Hematopoietic multipotent progenitor cell treated with erythropoietin and hydrocortisone succinate and interleukin-3 and kit ligand, for 8 days (in vitro differentiated cells): ENCODE data around the gene VPS50.

Experiments used
- DNase-seq: peaks from one replicate; pipeline ENCODE4 v3.0.0-alpha.2; 2015

The VPS50 gene, protein sequence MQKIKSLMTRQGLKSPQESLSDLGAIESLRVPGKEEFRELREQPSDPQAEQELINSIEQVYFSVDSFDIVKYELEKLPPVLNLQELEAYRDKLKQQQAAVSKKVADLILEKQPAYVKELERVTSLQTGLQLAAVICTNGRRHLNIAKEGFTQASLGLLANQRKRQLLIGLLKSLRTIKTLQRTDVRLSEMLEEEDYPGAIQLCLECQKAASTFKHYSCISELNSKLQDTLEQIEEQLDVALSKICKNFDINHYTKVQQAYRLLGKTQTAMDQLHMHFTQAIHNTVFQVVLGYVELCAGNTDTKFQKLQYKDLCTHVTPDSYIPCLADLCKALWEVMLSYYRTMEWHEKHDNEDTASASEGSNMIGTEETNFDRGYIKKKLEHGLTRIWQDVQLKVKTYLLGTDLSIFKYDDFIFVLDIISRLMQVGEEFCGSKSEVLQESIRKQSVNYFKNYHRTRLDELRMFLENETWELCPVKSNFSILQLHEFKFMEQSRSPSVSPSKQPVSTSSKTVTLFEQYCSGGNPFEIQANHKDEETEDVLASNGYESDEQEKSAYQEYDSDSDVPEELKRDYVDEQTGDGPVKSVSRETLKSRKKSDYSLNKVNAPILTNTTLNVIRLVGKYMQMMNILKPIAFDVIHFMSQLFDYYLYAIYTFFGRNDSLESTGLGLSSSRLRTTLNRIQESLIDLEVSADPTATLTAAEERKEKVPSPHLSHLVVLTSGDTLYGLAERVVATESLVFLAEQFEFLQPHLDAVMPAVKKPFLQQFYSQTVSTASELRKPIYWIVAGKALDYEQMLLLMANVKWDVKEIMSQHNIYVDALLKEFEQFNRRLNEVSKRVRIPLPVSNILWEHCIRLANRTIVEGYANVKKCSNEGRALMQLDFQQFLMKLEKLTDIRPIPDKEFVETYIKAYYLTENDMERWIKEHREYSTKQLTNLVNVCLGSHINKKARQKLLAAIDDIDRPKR

DNA sequence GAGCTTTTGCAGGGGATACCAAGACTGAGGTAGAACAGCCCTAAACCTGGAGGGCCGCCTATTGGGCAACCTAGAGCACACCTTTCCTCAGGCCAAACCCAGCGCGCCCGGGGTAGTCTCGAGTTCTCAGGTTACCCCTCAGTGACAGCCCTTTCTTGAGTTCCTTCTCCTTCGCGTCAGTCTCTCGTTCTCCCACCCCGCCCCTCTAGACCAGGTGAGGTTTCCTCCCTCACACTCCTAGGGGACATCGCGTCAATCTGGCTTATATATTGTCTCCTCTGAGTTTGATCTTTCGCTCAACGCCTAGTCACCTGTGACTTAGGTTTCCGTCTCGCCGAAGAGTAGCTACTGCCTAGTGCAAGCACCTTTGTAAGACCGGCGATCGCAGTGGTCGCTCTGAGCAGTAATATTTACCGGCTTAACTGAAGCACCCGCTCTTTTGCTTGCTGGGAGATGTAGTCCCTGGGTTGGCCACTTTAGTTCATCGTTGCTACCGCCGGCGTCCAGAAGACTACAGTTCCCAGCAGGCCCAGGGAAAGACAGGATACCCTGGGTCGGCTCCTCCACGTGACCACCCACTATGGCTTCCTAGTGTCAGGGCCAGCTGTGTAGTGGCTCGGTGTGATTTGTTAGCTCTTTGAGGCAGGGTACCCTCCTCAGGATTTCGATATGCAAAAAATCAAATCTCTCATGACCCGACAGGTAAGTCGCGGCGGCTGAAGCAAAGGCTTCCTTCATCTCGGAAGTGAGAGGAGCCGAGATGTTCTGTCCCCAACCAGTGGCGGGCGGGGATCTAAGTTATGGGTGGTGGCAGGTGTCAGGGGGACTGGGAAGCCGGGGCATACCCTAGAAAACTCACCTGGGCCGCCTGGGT lies at the start of gene VPS50:
Gene VPS50, plus strand, starts transcription at position 568 of the 874 bp plus-strand sequence. Its CDS starts 102 bp downstream, at position 670.
- DNase-seq, result peak; percentile 97

DNA sequence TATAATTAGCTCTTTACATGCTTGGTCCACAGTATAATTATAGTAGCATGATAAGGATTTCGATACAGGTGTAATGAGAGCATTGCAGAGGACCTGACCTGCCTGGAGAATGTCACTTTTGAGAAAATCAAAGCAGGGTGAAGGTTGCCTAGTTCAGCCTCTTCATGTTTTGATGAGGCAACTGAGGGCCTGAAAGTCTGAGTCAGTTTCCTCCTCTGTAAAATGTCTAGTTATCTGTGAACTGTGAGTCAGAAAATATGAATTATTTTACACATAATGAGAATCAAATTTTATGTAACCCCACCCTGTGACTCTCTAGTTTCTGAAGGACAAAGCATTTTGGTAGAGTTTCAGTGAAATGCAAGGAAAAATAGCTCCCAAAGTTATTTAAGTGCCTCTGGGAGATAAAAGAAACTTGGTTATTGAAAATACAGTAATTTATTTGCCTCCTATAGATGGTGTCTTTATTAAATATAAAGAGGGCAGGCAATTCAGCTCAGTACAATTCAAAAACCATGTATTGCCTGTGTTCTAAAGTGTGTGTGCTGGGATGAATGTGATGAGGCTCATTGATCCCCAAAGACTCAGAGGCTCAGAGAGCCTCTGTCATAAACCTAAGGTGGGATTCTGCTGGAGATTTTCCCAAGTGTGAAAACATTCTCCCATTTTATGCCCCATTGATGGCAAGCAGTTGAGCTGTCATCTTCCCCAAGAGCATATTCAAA lies 46.7 kb upstream of the VPS50 start:
- DNase-seq, result no peak

DNA sequence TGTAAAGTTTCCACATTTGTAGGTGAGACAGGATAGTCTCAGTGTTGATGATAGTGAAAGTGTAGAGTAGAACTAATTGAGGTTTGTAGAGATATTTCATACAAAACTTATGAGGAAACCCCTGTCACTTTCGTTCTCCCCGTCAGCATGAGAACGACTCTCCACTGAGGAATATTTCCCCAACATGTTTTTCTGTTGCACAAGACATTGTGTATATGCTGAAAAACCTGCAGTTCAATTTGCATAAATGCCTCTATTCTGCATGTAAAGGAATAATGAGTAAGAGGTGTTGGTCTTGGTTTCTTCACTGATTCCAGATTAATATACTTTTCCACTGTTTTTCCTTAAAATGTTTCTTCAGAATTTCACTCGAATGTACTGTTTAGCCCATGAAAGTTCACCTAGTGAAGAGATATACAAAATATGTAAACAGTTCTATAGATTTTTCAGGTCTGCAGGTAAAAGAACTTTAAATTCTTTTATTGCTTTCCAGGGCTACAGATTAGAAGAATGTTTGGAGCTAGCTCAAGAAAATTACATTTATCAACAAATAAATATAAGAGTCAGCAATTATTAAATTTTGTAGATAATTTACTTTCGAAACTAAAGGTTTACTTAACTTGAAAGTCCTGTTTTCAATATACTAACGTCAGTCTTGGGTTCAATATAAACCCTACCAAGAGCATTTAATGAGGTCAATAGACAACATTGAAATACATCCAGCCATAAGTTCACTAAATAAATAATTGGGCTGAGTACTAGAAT lies 43.1 kb upstream of the VPS50 start:
- no peak for DNase-seq

DNA sequence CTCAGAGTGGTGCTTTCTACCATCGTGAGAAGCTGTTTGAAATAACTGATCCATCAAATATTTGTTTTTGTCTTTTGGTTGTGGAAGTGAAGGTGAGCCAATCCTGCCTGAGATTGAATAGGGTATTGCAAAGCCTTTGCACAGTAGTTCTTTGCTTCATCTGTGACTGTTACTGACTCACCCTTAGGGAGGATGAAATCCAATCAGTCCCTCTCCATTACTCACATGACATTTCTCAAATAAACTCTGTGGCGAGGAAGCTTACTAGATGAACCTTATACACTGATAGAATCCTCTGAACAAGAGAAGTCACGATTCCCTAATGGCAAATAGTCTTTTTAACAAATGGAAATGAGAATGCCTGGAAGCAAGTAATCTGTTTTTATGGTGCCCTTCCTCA lies 37.8 kb upstream of the VPS50 start:
- no peak for DNase-seq

DNA sequence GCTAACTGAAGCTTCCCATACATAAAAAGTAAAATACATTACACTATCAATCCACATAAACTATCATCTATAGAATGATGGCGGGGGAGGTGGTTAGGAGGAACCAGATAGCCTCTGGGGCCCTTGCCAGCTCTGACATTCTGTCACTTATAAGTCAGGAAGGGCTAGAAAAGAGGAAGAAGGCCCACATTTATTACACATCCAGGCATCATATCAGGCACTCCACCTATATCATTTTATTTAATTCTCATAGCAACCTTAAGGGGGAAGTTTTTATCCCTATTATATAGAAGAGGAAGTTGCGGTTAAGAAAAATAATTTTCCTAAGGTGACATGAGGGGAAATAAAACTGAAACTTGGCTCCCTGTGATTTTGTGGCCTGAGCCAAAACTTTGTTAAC lies 35.8 kb upstream of the VPS50 start:
- no peak for DNase-seq

DNA sequence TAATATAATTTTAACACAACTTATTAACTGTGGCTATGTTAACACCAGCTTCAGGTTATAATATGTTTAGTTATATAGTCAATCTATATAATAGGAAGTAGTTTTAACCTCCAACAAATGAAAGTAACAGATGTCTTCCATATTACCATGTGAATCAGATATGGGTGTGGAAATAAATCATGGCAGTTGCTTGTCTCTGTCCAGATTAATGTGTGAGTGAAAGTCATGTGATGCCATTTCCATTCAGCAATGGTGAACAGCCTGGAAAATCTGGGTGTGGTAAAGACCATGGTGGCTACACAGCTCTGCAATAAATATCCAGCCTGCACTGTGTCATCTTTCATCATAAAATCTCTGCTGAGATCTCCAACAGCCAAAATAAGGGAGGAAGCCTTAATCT lies 33.7 kb upstream of the VPS50 start:
- DNase-seq, result no peak

DNA sequence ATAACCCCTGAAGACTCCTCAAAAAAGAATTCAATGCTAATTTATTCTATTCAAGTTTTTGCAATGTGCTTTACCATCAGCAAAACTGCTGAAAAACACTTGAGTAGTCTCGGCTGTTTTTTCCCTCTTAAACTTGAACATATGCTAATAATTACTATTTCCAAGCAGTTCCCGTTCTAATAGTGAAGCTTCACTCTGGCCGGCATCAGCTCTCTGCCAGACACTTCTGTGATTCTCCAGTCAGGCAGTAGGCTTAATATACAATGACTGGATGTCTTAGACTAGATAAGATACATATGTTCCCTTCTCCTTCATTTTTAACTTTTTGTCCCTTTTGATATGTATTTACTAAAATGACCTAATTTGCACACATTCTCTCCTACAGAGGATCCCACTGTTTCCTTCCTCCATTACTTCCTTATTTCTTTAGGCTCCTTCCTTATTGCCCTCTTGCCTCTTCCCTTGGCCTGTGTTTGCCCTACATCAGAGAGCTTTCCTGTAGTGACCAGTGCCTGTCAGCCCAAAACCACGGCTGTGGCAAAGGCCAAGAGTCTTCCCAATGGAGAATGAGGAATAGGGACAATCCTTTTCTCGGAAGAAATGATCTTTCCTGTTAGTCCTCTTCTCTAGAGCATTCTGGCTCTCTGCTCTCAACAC lies 29.4 kb upstream of the VPS50 start:
- no peak for DNase-seq

DNA sequence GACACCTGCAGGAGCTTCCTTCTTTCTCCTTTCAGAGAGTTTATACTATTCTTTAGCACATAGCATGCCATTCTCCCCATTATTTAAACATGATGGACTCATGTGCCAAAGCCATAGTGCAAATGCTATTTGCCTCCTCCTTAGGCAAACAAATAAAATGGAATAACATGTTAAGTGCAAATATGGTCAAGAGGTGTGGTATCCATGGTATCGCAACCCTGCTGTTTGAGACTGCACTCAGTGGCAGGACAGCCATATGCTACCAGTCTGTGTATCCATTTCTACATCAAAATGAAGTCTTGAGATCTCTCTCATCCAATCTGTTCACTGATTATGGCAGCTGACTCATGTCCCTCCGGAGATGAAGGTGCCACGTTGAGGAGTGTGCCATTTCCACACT lies 28.7 kb upstream of the VPS50 start:
- DNase-seq, result no peak

DNA sequence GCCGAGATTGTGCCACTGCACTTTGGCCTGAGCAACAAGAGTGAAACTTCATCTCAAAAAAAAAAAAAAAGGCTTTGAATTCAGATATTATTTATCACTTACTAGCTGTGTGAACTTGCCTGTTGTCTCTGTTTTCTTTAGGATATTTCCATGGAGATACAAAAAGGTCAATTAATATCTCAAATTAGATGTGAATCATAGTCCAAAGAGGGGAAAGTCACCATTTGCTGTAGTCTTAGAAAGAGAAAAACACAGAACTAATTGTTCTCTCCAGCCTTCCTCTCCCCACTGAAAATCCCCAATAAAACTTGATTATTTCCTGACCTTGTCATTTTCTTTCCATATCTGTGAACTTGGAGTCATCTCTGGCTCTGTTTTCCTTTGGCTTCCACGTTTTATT lies 27.1 kb upstream of the VPS50 start:
- no peak for DNase-seq

DNA sequence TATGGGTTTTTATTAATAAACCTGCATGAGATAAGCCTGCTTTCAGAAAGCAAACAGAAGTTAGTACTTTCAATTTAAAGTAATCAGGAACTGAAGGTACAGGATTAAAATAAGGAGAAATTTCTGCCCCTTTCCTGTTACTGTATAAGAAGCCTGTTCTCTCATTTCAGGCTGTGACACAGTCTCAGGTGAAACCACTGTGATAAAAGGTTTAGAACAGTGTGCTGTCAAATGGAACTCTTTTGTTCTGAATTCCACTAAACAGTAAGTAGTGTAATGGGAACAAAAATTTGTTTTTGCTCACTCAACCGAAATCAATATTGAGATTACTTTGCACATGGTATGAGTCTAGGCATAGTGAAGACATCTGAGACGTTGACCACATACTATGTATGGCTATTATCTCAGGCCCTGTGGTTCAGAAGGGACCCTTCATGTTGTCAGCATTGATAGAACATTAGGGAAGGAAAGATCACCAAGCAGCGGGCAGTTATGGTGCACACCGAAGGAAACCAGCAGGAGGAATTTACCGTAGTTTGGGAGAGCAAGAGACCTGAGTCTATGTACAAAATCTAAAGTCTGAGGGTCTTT lies 20.8 kb upstream of the VPS50 start:
- DNase-seq, result no peak

DNA sequence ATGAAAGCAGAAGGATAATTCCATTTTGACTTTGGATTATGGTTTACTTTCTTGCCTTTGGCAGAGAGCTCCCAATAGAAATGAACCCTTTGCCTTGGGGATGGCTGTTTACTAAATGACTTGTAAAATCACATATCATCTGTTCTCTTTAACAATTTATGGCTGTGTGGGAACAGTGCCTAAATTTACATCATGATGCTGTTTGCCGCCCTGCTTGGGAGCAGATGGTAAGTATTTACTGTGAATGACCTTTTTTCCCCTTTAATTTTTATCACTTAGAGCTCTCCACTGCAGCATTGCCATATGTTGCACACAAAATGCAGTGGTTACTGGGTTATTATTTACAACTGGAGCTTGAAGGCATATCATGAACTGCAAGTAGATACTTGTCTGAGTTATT lies 19.3 kb upstream of the VPS50 start:
- no peak for DNase-seq

DNA sequence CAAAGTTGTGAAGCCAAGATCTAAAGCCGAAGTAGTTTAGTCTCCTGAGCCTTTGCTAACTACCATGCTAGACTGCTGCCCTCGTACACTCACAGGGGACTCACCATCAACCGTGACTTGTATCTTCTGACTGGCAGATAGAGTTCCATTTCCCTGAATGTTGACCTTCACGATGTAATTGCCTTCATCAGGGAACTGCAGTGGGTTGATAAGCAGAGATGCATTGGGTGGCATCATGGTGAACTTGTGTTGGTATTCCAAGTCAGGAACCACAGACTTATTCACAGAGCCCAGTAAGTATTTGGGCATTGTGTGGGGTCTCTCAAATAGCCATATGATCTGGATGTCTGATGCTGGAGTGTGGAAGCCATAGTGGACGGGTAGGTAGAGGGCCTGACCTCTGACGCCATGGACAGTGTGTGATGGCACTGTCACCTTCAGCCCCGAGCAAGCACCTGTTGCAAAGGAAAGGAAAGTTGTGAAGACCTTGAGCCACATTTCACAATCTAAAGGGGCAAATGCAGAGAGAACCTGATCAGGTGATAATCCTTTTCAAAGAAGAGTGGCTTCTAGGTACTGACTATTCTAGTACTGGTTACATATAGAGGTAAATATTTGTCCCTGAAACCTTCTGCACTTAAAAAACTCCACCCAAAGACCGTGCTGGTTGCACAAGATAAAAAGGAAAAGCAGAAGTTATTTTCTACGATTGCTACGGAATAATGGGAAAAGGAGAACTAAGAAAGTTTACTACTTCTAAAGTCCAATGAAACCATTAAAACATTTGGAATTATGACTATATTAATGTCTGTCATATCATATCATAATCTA lies 13.0 kb upstream of the VPS50 start:
- peak; percentile 71 for DNase-seq

DNA sequence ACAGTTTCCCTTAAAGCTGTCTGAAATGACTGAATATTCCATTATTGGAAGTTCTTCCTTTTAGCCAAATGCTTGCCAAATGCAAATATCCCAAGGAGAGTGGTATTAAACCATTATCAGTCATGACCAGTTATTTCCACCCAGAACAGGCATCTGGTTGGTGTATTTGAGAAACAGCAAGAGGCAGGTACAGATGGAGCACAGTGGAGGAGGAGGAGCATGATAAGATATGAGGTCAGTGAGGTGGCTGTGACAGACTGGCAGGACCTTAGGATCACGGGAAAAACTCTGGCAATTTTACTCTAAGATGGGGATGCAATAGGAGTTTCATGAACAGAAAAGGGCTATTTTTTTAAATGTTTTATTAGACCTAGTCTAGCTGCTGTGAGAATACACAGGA lies 12.3 kb upstream of the VPS50 start:
- peak; percentile 60 for DNase-seq

DNA sequence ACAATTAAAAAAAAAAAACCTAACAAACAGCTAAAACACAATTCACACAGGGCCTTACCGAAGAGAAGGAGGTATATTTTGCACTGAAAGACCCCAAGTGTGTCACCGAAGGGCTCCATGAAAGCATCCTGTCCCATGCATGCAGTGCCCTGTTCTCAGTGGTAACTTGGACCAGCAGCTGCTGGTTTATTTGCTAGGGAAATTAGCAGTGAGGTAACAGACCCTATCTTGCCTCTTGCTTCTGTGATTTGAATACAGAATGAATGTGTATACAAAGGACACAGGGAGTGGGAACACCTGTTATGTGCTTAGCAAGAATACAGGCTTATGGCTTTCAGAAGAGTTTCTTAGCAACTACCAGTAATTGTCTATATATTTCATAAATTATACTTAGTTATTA lies 5.9 kb upstream of the VPS50 start, which contains the start of gene HEPACAM2:
Gene HEPACAM2, minus strand, starts transcription at position 160 of the 400 bp plus-strand sequence.
- DNase-seq, result no peak

DNA sequence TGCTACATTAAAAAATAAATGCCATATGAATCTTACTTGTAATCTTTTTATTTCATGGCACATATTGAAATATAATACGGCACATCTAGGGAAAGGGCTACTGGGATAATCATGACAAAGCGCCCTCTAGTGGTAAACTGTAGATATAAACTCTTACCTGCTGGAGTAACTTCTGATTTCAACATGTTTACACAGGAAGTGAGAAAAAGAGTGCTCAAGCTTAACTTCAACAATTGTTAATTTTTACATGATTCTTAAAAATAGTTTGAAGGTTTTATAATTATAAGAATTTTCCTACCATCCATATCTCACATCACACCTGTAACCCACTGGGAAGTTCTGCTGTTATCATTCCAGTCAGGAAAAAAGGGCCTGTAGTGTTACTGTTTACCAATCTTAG lies 3.9 kb upstream of the VPS50 start:
- peak; percentile 83 for DNase-seq

DNA sequence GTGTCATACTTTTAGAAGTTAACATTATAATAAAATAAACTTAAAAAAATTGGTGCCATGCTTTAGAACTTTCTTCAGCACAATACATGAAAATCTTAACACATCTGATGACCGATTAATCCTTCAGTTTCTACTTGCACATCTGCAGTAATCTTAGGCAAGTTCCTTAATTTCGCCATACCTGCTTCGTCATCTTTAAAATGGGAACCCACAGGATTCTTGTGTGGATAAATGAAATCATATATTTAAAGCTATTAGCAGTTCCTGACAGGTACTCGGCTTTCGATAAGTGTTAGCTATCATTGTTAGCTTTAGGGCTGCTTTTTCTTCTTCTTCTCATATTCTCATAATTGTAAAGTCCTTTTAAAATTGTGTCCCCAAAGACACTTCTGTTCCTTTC lies 907 bp upstream of the VPS50 start:
- DNase-seq, result no peak

DNA sequence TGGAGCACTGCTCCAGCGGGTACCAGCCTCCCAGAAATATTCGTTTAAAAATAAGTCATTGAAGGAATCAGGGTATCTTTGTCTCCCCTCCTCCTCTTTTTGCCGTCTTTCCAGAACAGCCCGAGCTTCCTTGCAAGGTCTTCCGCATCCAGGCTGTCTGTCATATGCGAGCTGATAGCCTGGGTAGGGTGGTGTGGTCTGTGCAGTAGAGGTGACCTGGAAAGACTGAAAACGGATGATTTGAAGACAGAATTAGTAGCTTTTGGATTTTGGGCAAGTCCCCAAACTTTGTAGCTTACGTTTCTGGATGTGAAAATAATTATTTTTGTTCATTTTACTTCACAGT lies 480 bp downstream of the VPS50 start:
- DNase-seq, result peak; percentile 60

DNA sequence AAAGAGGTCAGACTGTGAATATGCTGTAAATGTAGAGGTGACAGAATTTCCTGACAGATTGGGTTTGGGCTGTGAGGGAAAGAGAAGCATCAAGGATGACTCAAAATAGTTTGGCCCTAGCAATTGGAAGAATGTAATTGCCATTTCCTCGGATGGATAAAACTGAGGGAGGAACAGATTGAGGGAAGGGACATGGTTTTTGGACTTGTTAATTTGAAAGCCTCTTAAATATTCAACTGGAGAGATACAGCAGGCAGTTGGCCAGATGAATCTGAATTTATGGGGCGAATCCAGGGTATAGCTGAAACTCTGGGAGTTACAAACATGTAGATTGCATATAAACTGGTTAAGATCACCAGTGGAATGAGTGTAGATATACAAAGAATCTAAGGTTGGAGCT lies 3.4 kb downstream of the VPS50 start:
- no peak for DNase-seq

DNA sequence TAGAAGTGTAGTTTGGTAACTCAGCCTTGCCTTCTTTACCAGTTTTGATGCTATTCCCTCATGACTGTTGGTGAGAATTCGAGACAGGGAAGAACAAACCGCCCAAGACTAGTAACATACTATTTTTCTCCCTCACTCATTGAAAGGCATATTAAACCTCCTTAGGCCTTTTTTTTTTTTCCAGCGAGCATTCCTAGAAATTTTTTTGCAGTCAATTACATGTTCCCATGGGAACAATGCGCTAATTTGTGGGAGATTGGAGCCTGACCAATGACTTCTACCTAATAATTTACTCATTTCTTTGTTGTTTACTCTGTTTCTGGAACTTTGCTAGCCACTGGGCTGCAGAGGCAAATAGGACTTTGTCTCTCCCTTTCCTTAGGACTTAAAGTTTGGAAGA lies 6.0 kb downstream of the VPS50 start:
- no peak for DNase-seq

DNA sequence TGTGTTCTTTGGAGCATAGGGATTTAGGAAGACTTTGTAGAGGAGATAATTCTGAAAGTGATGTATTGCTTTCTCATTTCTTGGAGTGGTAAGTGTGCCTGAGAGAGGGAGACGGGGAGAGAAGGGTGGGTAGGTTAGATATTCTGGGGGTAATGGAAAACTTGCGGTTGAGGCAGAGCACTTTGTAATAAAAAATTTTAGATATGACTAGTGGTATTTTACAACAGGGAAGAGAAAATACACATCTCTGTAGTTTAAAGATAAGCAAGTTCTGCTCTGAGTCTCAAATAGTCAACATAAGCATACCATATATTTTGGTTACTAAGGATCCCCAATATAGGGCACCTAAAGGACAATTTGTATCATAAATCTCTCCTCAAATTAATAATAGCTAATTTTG lies 6.6 kb downstream of the VPS50 start:
- DNase-seq, result peak; percentile 77
